Body of pancreas (tissue), 4 donors: ENCODE results near the gene KEL. TPM values are rescaled to one million over a fixed set of nuclear protein-coding genes. Genes with fewer than 3 reads are reported as not detected.

ENCODE experiments used
- ATAC-seq: fragments of 150-250 bp; one replicate; pipeline ENCODE4 v1.9.1; 2016
- DNase-seq, 4 donors: peaks; one replicate each; pipeline ENCODE4 v3.0.0-alpha.2; 2019
- H3K27ac ChIP-seq, 4 donors: fragments of 200-600 bp; sonication (generic); 1 replicate in 3 of 4; 2 replicates in 1 of 4; pipeline versions ENCODE4 v1.5.1 to v1.6.1; 2016 to 2019; ENCODE audit warnings: mild to moderate bottlenecking in 1 of 4, mixed read lengths in 1 of 4, moderate library complexity in 1 of 4
- H3K27me3 ChIP-seq, 2 donors: fragments of 200-600 bp; sonication (generic); one replicate each; pipeline ENCODE4 v1.6.0; 2016; ENCODE audit warnings: mild to moderate bottlenecking in 1 of 2
- H3K36me3 ChIP-seq, 2 donors: fragments of 200-600 bp; sonication (generic); replicated peaks in 1 of 2; 2 replicates each; pipeline ENCODE4 v1.5.1; 2016; ENCODE audit warnings: low read depth in 2 of 2; ENCODE audit not compliant: insufficient read depth in 1 of 2
- H3K4me1 ChIP-seq: fragments of 200-600 bp; sonication (generic); one replicate; pipeline ENCODE4 v1.6.0; 2016
- H3K4me3 ChIP-seq, 2 donors: fragments of 200-600 bp; sonication (generic); 1 replicate in 1 of 2; 2 replicates in 1 of 2; pipeline ENCODE4 v1.5.1; 2016 to 2019
- H3K9me3 ChIP-seq, 3 donors: fragments of 200-600 bp; sonication (generic); 1 replicate in 2 of 3; 2 replicates in 1 of 3; pipeline ENCODE4 v1.5.1; 2016
- CTCF ChIP-seq, 7 experiments: fragments of 450-650 bp in 4 of 7; fragments of 200-600 bp in 3 of 7; sonication (generic) in 3 of 7; IDR thresholded peaks; one replicate each; pipeline ENCODE4 v1.5.1; 2016 to 2019; ENCODE audit warnings: antibody characterized with exemption in 7 of 7
- POLR2A ChIP-seq, 3 donors: fragments of 450-650 bp; IDR thresholded peaks; one replicate each; pipeline ENCODE4 v1.6.1; 2016; ENCODE audit warnings: antibody characterized with exemption in 3 of 3, mild to moderate bottlenecking in 2 of 3
- WGBS, 2 donors: methylation state at CpG; one replicate each; pipeline ENCODE4 v1.1.5; 2017; 5-methylcytosine and 5-hydroxymethylcytosine counted together
- intact Hi-C: fragments of 100-400 bp; cut with DNase I; formaldehyde crosslinking; loops from one replicate; pipeline ENCODE4 v1.15.1; 2023
- total RNA-seq, 2 donors: library from RNA; depleted of rRNA; stranded (reverse); fragments of >200 nt; gene quantifications; one replicate each; pipeline ENCODE4 v1.1.0, GENCODE V29; 2016

The KEL gene
- total RNA-seq, 2 donors from 2014 or later: 0.33 TPM; not detected in 1

DNA sequence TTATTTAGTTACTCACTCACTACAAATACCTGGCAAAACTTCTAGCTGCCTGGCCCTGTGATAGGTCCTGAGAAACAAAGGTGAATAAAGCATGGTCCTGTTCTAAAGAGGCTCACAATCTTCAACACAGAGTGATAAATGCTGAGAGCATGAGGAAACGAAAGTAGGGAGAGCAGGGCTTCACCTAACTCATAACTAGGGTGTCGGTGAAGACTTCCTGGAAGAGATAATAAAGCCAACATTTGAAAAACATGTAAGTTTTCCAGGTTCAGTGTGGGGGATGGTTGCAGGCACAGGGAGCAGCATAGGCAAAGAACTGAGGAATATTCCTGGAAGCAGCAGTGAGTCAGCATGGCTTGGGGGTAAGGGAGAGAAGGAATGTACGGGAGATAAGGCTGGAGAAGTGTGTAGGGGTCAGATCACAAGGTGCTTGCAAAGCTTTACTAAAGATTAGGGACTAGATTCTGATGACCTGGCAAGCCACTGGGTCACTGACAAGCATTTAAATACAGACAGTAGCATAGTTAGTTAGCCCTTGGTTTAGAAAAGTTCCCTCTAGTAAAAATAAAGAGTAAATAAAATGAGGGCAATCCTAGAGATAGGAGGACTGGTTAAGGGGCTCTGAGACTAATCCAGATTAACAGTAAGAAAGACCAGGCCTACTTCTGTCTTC, 5.1 kb downstream of the KEL start:
- peak; percentile 85 for ATAC-seq
- Histone ChIP-seq H3K27ac (peak overlapping the region in 3 of 4 donors; percentile 63 to 71 (median 67)), H3K9me3 (no peaks in the 10 kb centered on the region), H3K27me3 (no peaks in the 10 kb centered on the region), H3K4me3 (no peak overlapping the region), H3K36me3 (no peaks in the 10 kb centered on the region), H3K4me1 (peaks cover 7% of the 10 kb centered on the region)
- intact Hi-C loops: no loop called here
- DNase-seq: peak in 1 of 4 donors; percentile 33
- WGBS, 2 donors: 38 to 45% methylated on average over 3 of the region's 3 CpGs
- TF ChIP-seq CTCF (IDR thresholded peaks at IDR 0.05) (no peak), POLR2A (IDR thresholded peaks at IDR 0.05) (no peak)

- no peak for DNase-seq
- intact Hi-C loops: no loop called here
- TF ChIP-seq CTCF (IDR thresholded peaks at IDR 0.05): no peak
- no peak overlapping the region for H3K4me3 ChIP-seq
- no peaks in the 10 kb centered on the region for H3K9me3 ChIP-seq
- H3K4me1 ChIP-seq: peaks cover 7% of the 10 kb centered on the region
- ATAC-seq: no peak
- no peaks in the 10 kb centered on the region for H3K27me3 ChIP-seq
- no peaks in the 10 kb centered on the region for H3K36me3 ChIP-seq
- no peak overlapping the region for H3K27ac ChIP-seq
These were observed 7.4 kb downstream of the KEL start for GRCh38 chr7:142954680-142955268.

DNA sequence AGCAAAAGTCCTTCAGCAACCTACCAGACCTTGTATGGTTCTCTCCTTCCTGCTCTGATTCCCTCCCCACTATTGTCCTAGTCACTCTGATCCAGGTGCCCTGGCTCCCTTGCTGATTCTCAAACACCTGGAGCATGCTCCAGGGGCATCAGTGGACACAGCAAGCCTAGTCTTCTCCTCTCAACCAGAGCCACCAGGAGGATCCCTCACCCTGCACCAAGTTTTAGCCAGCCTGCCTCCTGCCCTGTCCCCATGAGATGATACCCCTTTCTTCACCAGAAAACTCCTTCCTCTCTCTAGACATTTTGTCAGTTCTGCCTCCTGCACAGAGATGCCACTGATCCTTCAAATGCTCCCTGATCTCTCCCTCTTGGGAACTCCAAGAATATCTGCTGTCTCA, 11.9 kb downstream of the KEL start:
- H3K4me3 ChIP-seq: no peak overlapping the region
- TF ChIP-seq CTCF (IDR thresholded peaks at IDR 0.05) (no peak), POLR2A (IDR thresholded peaks at IDR 0.05) (no peak)
- no peak overlapping the region for H3K27ac ChIP-seq
- no peaks in the 10 kb centered on the region for H3K27me3 ChIP-seq
- intact Hi-C loops: no loop called here
- no peaks in the 10 kb centered on the region for H3K36me3 ChIP-seq
- no peaks in the 10 kb centered on the region for H3K9me3 ChIP-seq
- ATAC-seq (no peak), DNase-seq (no peak)
- no peaks in the 10 kb centered on the region for H3K4me1 ChIP-seq

GRCh38 chr7:142948603-142949002, 13.6 kb downstream of the KEL start:
- ATAC-seq: no peak
- 98 to 99% methylated on average over 3 to 4 of the region's 4 CpGs for WGBS, 2 donors
- TF ChIP-seq CTCF (IDR thresholded peaks at IDR 0.05): no peak
- no peak for TF ChIP-seq POLR2A (IDR thresholded peaks at IDR 0.05)
- Histone ChIP-seq H3K27ac (no peak overlapping the region), H3K36me3 (no peaks in the 10 kb centered on the region), H3K27me3 (no peaks in the 10 kb centered on the region), H3K4me1 (no peaks in the 10 kb centered on the region), H3K9me3 (no peaks in the 10 kb centered on the region), H3K4me3 (no peak overlapping the region)
- intact Hi-C loops: no loop called here
- DNase-seq: no peak

GRCh38 chr7:142945001-142945400, 17.2 kb downstream of the KEL start:
- no peak for ATAC-seq
- TF ChIP-seq CTCF (IDR thresholded peaks at IDR 0.05) (no peak), POLR2A (IDR thresholded peaks at IDR 0.05) (no peak)
- Histone ChIP-seq H3K4me1 (peaks cover 17% of the 10 kb centered on the region), H3K4me3 (no peak overlapping the region), H3K27ac (no peak overlapping the region), H3K9me3 (no peaks in the 10 kb centered on the region), H3K27me3 (no peaks in the 10 kb centered on the region), H3K36me3 (no peaks in the 10 kb centered on the region)
- intact Hi-C loops: no loop called here
- 66 to 72% methylated on average over 3 of the region's 3 CpGs for WGBS, 2 donors
- no peak for DNase-seq
